ENCODE results near the gene CDKL5. TPM values are rescaled to one million over a fixed set of nuclear protein-coding genes. Genes with fewer than 3 reads are reported as not detected.

CDKL5 gene
- total RNA-seq, 2 experiments from 2014 or later: 1.7 to 2.0 TPM

- ChIA-PET CTCF (no interaction called here), POLR2A (no interaction called here)
- Mint-ChIP-seq H3K36me3 (ENCODE audit: low read depth) (no peaks in the 10 kb centered on the region), H3K27me3 (no peaks in the 10 kb centered on the region), H3K4me1 (peaks cover 4% of the 10 kb centered on the region), H3K27ac (no peak overlapping the region), H3K4me3 (no peak overlapping the region), H3K9me3 (no peaks in the 10 kb centered on the region)
- no peak for DNase-seq
These were observed 251.9 kb downstream of the CDKL5 start for GRCh38 chrX:18677161-18677869.

DNA sequence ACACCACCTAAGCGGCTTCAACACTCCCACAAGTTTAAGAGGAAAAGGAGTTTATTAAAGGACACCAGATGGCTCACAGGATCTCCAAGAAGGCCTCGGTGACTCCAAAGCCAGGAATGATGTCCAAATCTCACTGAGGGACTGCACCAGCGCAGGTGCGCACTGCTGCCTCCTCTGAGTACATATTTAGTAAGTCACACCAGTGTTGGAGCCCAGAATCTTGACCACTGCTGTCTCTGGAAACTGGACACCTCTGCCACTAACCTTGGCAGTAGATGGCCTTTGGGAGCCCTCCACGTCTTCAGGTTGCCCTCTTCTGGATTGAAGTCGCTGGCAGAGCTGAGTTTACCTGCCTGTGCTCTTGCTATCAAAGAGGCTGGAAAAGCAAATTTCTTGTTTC lies 256.6 kb downstream of the CDKL5 start:
- ChIA-PET CTCF (no interaction called here), POLR2A (no interaction called here)
- no peak overlapping the region for H3K27ac Mint-ChIP-seq
- H3K27me3 Mint-ChIP-seq: no peaks in the 10 kb centered on the region
- H3K4me3 Mint-ChIP-seq: no peak overlapping the region
- H3K9me3 Mint-ChIP-seq: no peaks in the 10 kb centered on the region
- H3K36me3 Mint-ChIP-seq (ENCODE audit: low read depth): no peaks in the 10 kb centered on the region
- DNase-seq: no peak
- H3K4me1 Mint-ChIP-seq: peaks cover 2% of the 10 kb centered on the region

DNA sequence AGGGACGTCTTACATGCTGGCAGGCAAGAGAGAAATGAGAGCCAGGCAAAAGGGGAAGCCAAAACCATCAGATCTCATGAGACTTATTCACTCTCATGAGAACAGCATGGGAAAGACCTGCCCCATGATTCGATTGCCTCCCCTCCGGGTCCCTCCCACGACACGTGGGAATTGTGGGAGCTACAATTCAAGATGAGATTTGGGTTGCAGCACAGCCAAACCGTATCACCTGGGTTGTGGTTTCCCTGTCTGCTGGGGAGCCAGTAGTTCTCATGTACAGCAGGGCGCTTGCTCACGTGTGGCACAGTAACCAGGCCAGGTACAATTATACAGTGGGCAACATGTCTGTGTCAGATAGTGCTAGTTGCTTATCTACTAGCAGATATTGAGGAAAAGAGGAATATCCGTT lies 257.6 kb downstream of the CDKL5 start:
- ChIA-PET POLR2A (no interaction called here), CTCF (no interaction called here)
- H3K4me3 Mint-ChIP-seq: no peak overlapping the region
- no peak for DNase-seq
- H3K4me1 Mint-ChIP-seq: no peaks in the 10 kb centered on the region
- H3K9me3 Mint-ChIP-seq: no peaks in the 10 kb centered on the region
- H3K27me3 Mint-ChIP-seq: no peaks in the 10 kb centered on the region
- no peaks in the 10 kb centered on the region for H3K36me3 Mint-ChIP-seq (ENCODE audit: low read depth)
- H3K27ac Mint-ChIP-seq: no peak overlapping the region

DNA sequence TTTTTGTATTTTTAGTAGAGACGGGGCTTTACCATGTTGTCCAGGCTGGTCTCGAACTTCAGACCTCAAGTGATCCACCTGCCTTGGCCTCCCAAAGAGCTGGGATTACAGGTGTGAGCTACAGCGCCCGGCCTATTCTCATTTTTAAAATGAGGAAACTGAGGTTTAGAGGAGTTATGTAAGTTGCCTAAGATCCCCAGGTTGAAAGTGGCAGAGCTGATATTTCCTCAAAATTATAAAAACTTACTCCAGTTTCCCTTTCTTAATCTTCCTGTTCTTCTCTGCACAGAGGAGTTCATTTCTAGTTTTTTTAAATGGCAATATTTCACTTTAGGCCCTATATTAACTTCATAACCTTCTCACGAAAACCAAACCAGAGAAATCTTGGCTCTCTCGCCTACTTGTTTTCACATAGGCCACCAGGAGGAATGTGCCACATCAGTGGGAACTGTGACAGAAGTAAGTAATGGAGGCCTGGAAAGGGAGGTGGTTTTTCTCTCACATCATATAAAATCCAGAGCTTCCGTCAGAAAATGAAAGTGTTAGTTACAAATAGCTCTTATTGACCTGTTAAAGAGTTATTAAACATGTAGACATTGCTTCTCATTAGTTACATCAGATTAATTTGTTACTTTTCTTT lies 262.6 kb downstream of the CDKL5 start:
- H3K4me3 Mint-ChIP-seq: no peak overlapping the region
- DNase-seq: no peak
- no peaks in the 10 kb centered on the region for H3K9me3 Mint-ChIP-seq
- H3K36me3 Mint-ChIP-seq (ENCODE audit: low read depth): no peaks in the 10 kb centered on the region
- CTCF ChIA-PET: no interaction called here
- peaks cover 4% of the 10 kb centered on the region for H3K27me3 Mint-ChIP-seq
- POLR2A ChIA-PET: no interaction called here
- H3K4me1 Mint-ChIP-seq: no peaks in the 10 kb centered on the region
- no peak overlapping the region for H3K27ac Mint-ChIP-seq

DNA sequence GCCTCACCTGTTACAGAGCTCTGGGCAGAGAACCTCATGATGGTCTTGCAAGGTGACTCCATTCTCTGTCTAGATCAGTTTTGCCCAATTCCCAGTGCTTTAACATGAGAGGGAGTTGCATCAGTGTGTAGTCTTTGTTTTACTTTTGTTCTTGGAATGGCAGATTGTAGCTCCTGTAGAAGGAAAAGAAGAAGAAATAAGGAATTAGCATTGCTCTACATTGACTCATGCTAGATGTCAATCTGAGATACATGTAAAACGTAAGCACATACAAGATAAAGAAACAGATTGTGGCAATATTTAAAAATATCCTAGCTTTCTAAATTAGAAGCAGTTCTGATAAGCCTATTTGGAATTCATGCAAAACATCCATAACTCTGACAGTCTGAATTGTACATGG lies 266.0 kb downstream of the CDKL5 start:
- Mint-ChIP-seq H3K27ac (no peak overlapping the region), H3K9me3 (no peaks in the 10 kb centered on the region), H3K4me1 (no peaks in the 10 kb centered on the region), H3K4me3 (no peak overlapping the region), H3K27me3 (peaks cover 4% of the 10 kb centered on the region), H3K36me3 (ENCODE audit: low read depth) (no peaks in the 10 kb centered on the region)
- ChIA-PET CTCF (no interaction called here), POLR2A (no interaction called here)
- no peak for DNase-seq

- no peaks in the 10 kb centered on the region for H3K36me3 Mint-ChIP-seq (ENCODE audit: low read depth)
- CTCF ChIA-PET: no interaction called here
- POLR2A ChIA-PET: no interaction called here
These were observed 267.1 kb downstream of the CDKL5 start for GRCh38 chrX:18692541-18692940.

DNA sequence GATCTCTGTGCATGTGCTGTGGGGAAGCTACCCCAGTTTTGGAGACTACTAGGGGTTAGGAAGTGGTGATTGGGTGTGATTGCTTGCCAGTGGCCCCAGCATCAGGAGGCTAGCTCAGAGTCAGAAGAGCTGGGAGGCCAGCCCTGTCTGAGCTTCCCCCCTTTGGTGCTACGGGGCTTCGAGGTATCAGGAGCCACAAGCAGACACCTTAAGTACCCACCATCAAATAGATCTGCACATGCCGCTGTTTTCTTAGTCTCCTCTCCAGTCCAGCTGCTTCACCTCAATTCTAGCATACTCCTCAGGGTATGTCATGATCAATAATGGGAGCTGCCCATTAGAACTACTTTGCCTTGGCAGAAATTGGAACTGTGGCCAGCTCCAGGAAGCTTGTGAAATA lies 271.2 kb downstream of the CDKL5 start:
- Mint-ChIP-seq H3K9me3 (no peaks in the 10 kb centered on the region), H3K27ac (no peak overlapping the region), H3K4me3 (no peak overlapping the region), H3K27me3 (peaks cover 4% of the 10 kb centered on the region), H3K4me1 (no peaks in the 10 kb centered on the region), H3K36me3 (ENCODE audit: low read depth) (no peaks in the 10 kb centered on the region)
- ChIA-PET CTCF (no interaction called here), POLR2A (no interaction called here)
- DNase-seq: no peak

More at GRCh38 chrX:18692541-18692940, 267.1 kb downstream of the CDKL5 start:
- Mint-ChIP-seq H3K27ac (no peak overlapping the region), H3K4me3 (no peak overlapping the region), H3K9me3 (no peaks in the 10 kb centered on the region), H3K27me3 (peaks cover 4% of the 10 kb centered on the region), H3K4me1 (no peaks in the 10 kb centered on the region)
- no peak for DNase-seq

DNA sequence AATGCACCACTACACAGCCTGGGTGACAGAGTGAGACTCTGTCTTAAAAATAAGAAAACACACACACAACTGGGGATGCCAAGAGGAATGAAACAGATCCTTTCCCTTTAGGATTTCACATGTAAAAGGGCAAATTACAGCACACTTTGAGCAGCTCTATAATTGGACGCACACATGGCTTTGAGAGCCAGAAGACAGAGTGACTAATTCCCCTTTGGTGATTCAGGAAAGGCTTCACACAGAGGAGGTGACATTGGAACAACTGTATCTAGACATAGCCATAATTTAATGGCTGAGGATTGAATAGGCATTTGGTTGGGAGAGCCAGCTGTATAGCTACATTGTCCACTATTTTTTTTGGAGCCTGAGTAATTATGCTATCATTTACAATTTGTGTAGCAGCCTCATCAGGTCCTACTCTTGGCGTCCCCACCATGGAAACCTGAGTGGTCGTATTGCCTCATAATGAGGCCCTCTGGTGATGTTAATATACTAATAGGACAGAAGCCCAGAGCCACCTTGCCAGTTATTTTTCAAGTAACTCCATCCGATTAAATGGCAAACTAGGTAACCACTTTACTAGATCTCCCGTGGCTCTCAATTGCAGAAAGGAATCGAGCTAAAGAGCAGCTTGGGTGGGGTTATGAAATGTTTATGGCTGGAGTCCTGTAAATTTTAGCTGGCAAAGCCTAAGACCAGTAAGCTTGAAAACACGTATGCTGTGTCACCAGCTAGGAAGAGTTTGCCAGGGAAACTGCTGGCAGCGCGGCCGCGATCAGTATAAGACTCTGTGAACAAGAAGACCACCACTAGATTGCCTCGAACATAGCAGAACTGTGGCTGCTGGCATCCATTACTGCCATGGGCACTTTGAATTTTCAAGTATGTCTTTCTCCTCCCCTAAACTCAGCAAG lies 273.6 kb downstream of the CDKL5 start:
- Mint-ChIP-seq H3K4me3 (no peak overlapping the region), H3K9me3 (no peaks in the 10 kb centered on the region), H3K27me3 (no peaks in the 10 kb centered on the region), H3K36me3 (ENCODE audit: low read depth) (no peaks in the 10 kb centered on the region), H3K27ac (no peak overlapping the region), H3K4me1 (no peaks in the 10 kb centered on the region)
- no peak for DNase-seq
- ChIA-PET CTCF (no interaction called here), POLR2A (no interaction called here)

DNA sequence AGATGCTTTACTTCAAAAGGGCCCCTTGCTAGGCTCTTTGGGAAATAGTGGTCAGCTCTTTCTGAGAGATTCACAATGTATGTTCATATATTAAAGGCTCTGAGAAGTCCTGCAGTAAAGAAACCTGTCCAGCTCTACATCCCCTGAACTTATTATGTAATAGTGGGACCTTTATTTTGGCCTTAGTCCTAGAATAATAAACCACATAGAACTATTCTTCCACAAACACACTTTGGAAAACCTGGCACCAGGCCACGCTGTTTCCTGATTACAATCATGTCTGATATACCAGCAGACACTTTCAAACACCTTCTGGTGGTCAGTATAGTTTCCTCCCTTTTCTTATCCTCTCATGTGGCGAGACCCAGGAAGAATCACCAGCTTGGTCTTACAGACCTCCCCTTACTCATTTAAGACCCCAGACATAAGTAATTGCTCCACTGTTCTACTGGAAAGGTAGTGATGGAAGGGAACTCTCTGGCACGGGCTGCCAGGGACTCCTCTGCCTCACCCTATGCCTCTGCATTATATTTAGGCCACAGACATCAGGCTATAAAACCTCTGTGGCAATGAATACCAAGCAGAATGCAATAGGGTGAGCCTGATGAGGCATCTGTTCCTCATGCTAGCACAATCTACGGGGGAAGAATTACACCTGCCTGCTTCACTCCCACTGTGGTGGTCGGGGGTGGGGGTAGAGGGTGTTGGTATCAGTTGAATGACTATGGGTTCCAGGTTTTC lies 276.4 kb downstream of the CDKL5 start:
- no peak for DNase-seq
- Mint-ChIP-seq H3K27me3 (no peaks in the 10 kb centered on the region), H3K4me1 (no peaks in the 10 kb centered on the region), H3K4me3 (no peak overlapping the region), H3K36me3 (ENCODE audit: low read depth) (no peaks in the 10 kb centered on the region), H3K27ac (no peak overlapping the region), H3K9me3 (no peaks in the 10 kb centered on the region)
- POLR2A ChIA-PET: no interaction called here
- CTCF ChIA-PET: no interaction called here

- no peak for DNase-seq
- H3K27ac Mint-ChIP-seq: no peak overlapping the region
- POLR2A ChIA-PET: no interaction called here
- H3K9me3 Mint-ChIP-seq: no peaks in the 10 kb centered on the region
- no peaks in the 10 kb centered on the region for H3K36me3 Mint-ChIP-seq (ENCODE audit: low read depth)
- H3K4me1 Mint-ChIP-seq: no peaks in the 10 kb centered on the region
- peaks cover 1% of the 10 kb centered on the region for H3K27me3 Mint-ChIP-seq
- CTCF ChIA-PET: no interaction called here
- no peak overlapping the region for H3K4me3 Mint-ChIP-seq
These were observed 277.2 kb downstream of the CDKL5 start for GRCh38 chrX:18702362-18703195.

All from activated CD4-positive, alpha-beta memory T cell treated with anti-CD3 and anti-CD28 coated beads, Interleukin-2, amount 10 ng/mL, durations not matched to agents 7 days and 5 days (primary cell).